SK-N-SH (cell line): Measurements from ENCODE around the gene TLDC2. TPM values are rescaled to one million over a fixed set of nuclear protein-coding genes. Genes with fewer than 3 reads are reported as not detected.

Experiments
- CTCF ChIA-PET: fragments of 300-600, 350-600 bp; formaldehyde crosslinking; extraction: SDS; loops from one replicate; lab custom pipeline; 2021; lab: Yijun Ruan, JAX
- POLR2A ChIA-PET: fragments of 350-600 bp; sonication (Branson Sonifier 250); formaldehyde crosslinking; extraction: SDS; loops from one replicate; lab custom pipeline; 2020; ENCODE audit warnings: antibody characterized with exemption, inconsistent platforms; lab: Yijun Ruan, JAX
- DNase-seq: peaks from one replicate; pipeline ENCODE4 v3.0.0; 2012
- H2AFZ ChIP-seq: fragments of 200-600 bp; sonication (generic); 2 replicates; pipeline ENCODE4 v1.8.1; 2016; ENCODE audit warnings: antibody characterized with exemption, mild to moderate bottlenecking, low read depth
- H3F3A ChIP-seq: fragments of 200-600 bp; sonication (generic); replicated peaks from 2 replicates; pipeline ENCODE3; 2016; ENCODE audit warnings: antibody characterized with exemption, mild to moderate bottlenecking; ENCODE audit not compliant: insufficient read depth
- H3K27ac ChIP-seq, 2 experiments: fragments of 200-500 bp in 1 of 2; fragments of 200-600 bp in 1 of 2; sonication (Bioruptor generic) in 1 of 2; sonication (generic), shearing (Covaris generic) in 1 of 2; 2 replicates each; pipeline versions ENCODE4 v1.5.1 to v1.6.1; 2014 to 2016; ENCODE audit warnings: low read depth in 2 of 2, inconsistent platforms in 1 of 2, low read length in 1 of 2, mild to moderate bottlenecking in 1 of 2, mixed read lengths in 1 of 2
- H3K27me3 ChIP-seq: fragments of 200-600 bp; sonication (generic), shearing (Covaris generic); 2 replicates; pipeline ENCODE4 v1.6.1; 2016; ENCODE audit warnings: mixed run types; ENCODE audit not compliant: insufficient read depth
- H3K36me3 ChIP-seq, 2 experiments: fragments of 200-500 bp in 1 of 2; fragments of 200-600 bp in 1 of 2; sonication (Bioruptor generic) in 1 of 2; sonication (generic) in 1 of 2; replicated peaks in 1 of 2; 2 replicates each; pipeline versions ENCODE3 to v1.5.1; 2014 to 2016; ENCODE audit warnings: low read length in 1 of 2, mild to moderate bottlenecking in 1 of 2; ENCODE audit not compliant: insufficient read depth in 2 of 2, control insufficient read depth in 1 of 2
- H3K4me1 ChIP-seq, 2 experiments: fragments of 200-500 bp in 1 of 2; fragments of 200-600 bp in 1 of 2; sonication (Bioruptor generic) in 1 of 2; sonication (generic), shearing (Covaris generic) in 1 of 2; 2 replicates each; pipeline versions ENCODE4 v1.5.1 to v1.6.1; 2014 to 2016; ENCODE audit warnings: low read depth in 1 of 2, low read length in 1 of 2, mixed run types in 1 of 2; ENCODE audit not compliant: insufficient read depth in 2 of 2, control insufficient read depth in 1 of 2
- H3K4me2 ChIP-seq: fragments of 200-600 bp; sonication (generic), shearing (Covaris generic); 2 replicates; pipeline ENCODE4 v1.6.1; 2017; ENCODE audit warnings: mixed run types
- H3K4me3 ChIP-seq, 2 experiments: fragments of 200-500 bp in 1 of 2; fragments of 200-600 bp in 1 of 2; sonication (Bioruptor generic) in 1 of 2; sonication (generic), shearing (Covaris generic) in 1 of 2; 2 replicates each; pipeline versions ENCODE4 v1.5.1 to v1.8.1; 2014 to 2016; ENCODE audit warnings: low read depth in 2 of 2, inconsistent platforms in 1 of 2, low read length in 1 of 2, mild to moderate bottlenecking in 1 of 2, mixed read lengths in 1 of 2, moderate library complexity in 1 of 2
- H3K79me2 ChIP-seq: fragments of 200-600 bp; sonication (generic); 2 replicates; pipeline ENCODE4 v1.8.1; 2017; ENCODE audit warnings: mild to moderate bottlenecking; ENCODE audit not compliant: insufficient read depth
- H3K9ac ChIP-seq: fragments of 200-600 bp; sonication (generic); 2 replicates; pipeline ENCODE4 v1.6.1; 2017; ENCODE audit warnings: mixed run types
- H3K9me2 ChIP-seq: fragments of 200-600 bp; sonication (generic); 2 replicates; pipeline ENCODE4 v1.6.1; 2017; ENCODE audit warnings: mixed run types
- H3K9me3 ChIP-seq: fragments of 200-600 bp; sonication (generic); 2 replicates; pipeline ENCODE4 v1.6.1; 2017; ENCODE audit warnings: mixed run types, mild to moderate bottlenecking, moderate library complexity
- H4K20me1 ChIP-seq: fragments of 200-600 bp; sonication (generic); 2 replicates; pipeline ENCODE4 v1.6.1; 2017; ENCODE audit warnings: mild to moderate bottlenecking, mixed run types; ENCODE audit not compliant: insufficient read depth
- EP300 ChIP-seq, 2 experiments: IDR thresholded peaks; 2 replicates each; pipeline versions ENCODE4 v1.4.0 to v1.6.1; 2012; ENCODE audit warnings: borderline replicate concordance in 1 of 2, low read depth in 1 of 2, low read length in 1 of 2
- FOXJ3 ChIP-seq: sonication (generic); formaldehyde crosslinking; IDR thresholded peaks from 2 replicates; pipeline ENCODE4 v1.5.1; 2020; ENCODE audit warnings: mild to moderate bottlenecking, missing genetic modification reagents
- GATA2 ChIP-seq: sonication (generic); formaldehyde crosslinking; IDR thresholded peaks from 2 replicates; pipeline ENCODE4 v1.5.0; 2020; ENCODE audit warnings: mild to moderate bottlenecking, missing genetic modification reagents
- POLR2AphosphoS5 ChIP-seq: IDR thresholded peaks from 2 replicates; pipeline ENCODE4 v1.6.1; 2012; ENCODE audit warnings: low read depth, low read length
- RCOR1 ChIP-seq: fragments of 150-350 bp; IDR thresholded peaks from 2 replicates; pipeline ENCODE4 v1.6.1; 2017; ENCODE audit warnings: antibody characterized with exemption, low read length
- RXRA ChIP-seq: IDR thresholded peaks from 2 replicates; pipeline ENCODE4 v1.4.0; 2012; ENCODE audit warnings: low read depth, mild to moderate bottlenecking, borderline replicate concordance
- TCF12 ChIP-seq: IDR thresholded peaks from 2 replicates; pipeline ENCODE4 v1.4.0; 2012
- TEAD4 ChIP-seq: IDR thresholded peaks from 2 replicates; pipeline ENCODE4 v1.4.0; 2012; ENCODE audit warnings: mild to moderate bottlenecking, borderline replicate concordance; ENCODE audit not compliant: insufficient read depth
- WGBS: methylation state at CpG from one replicate; pipeline ENCODE4 v1.1.6; 2017; ENCODE audit warnings: low lambda C conversion rate; 5-methylcytosine and 5-hydroxymethylcytosine counted together
- polyA plus RNA-seq, 3 experiments: library from polyadenylated mRNA; depleted of rRNA; stranded (reverse); fragments of >200 nt; gene quantifications; 2 replicates each; pipeline ENCODE4 v1.2.3, GENCODE V29; 2012
- TF ChIP-seq, protein P1 (sequence below): IDR thresholded peaks from 2 replicates; pipeline ENCODE4 v1.4.0; 2012; ENCODE audit warnings: low read depth, borderline replicate concordance
- TF ChIP-seq, protein P2 (sequence below): fragments of 150-350 bp; IDR thresholded peaks from 2 replicates; pipeline ENCODE4 v1.6.1; 2017; ENCODE audit warnings: antibody characterized with exemption, low read length, low read depth, borderline replicate concordance
- TF ChIP-seq, protein P3 (sequence below): fragments of 200-600 bp; sonication (generic); IDR thresholded peaks from 2 replicates; pipeline ENCODE4 v1.6.1; 2017; ENCODE audit warnings: antibody characterized with exemption, mild to moderate bottlenecking, moderate library complexity
- TF ChIP-seq, protein P4 (sequence below): IDR thresholded peaks from 2 replicates; pipeline ENCODE4 v1.4.0; 2012; ENCODE audit warnings: low read depth
- TF ChIP-seq, protein P5 (sequence below): IDR thresholded peaks from 2 replicates; pipeline ENCODE4; 2012
- TF ChIP-seq, protein P6 (sequence below): IDR thresholded peaks from 2 replicates; pipeline ENCODE4 v1.4.0; 2012; ENCODE audit warnings: low read depth, borderline replicate concordance

TLDC2 gene
- polyA plus RNA-seq, 1 of the 3 experiments (the other 2 are of a cell fraction): 0.02 TPM

DNA sequence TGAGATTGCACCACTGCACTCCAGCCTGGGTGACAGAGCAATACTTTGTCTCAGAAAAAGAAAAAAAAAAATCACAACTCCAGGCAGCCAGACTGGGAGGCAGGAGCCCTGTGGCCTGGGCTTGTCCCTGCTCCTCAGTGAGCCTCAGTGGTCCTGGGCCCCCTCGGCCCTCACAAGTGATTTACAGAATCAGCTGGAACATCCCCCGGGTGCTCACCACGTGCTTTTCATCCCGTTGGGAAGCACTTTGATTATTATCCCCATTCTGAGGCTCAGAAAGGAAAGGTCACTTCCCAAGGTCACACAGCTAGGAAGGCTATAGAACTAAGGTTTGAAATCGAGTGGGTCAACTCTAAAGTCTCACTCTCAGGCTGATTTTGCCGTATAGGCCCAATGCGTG lies 43.1 kb upstream of the TLDC2 start (continued):
- TF ChIP-seq, protein P1, sequence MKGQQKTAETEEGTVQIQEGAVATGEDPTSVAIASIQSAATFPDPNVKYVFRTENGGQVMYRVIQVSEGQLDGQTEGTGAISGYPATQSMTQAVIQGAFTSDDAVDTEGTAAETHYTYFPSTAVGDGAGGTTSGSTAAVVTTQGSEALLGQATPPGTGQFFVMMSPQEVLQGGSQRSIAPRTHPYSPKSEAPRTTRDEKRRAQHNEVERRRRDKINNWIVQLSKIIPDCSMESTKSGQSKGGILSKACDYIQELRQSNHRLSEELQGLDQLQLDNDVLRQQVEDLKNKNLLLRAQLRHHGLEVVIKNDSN: no peak
- TF ChIP-seq, protein P2, sequence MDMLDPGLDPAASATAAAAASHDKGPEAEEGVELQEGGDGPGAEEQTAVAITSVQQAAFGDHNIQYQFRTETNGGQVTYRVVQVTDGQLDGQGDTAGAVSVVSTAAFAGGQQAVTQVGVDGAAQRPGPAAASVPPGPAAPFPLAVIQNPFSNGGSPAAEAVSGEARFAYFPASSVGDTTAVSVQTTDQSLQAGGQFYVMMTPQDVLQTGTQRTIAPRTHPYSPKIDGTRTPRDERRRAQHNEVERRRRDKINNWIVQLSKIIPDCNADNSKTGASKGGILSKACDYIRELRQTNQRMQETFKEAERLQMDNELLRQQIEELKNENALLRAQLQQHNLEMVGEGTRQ: no peak
- TF ChIP-seq, protein P3, sequence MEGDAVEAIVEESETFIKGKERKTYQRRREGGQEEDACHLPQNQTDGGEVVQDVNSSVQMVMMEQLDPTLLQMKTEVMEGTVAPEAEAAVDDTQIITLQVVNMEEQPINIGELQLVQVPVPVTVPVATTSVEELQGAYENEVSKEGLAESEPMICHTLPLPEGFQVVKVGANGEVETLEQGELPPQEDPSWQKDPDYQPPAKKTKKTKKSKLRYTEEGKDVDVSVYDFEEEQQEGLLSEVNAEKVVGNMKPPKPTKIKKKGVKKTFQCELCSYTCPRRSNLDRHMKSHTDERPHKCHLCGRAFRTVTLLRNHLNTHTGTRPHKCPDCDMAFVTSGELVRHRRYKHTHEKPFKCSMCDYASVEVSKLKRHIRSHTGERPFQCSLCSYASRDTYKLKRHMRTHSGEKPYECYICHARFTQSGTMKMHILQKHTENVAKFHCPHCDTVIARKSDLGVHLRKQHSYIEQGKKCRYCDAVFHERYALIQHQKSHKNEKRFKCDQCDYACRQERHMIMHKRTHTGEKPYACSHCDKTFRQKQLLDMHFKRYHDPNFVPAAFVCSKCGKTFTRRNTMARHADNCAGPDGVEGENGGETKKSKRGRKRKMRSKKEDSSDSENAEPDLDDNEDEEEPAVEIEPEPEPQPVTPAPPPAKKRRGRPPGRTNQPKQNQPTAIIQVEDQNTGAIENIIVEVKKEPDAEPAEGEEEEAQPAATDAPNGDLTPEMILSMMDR: no peak

DNA sequence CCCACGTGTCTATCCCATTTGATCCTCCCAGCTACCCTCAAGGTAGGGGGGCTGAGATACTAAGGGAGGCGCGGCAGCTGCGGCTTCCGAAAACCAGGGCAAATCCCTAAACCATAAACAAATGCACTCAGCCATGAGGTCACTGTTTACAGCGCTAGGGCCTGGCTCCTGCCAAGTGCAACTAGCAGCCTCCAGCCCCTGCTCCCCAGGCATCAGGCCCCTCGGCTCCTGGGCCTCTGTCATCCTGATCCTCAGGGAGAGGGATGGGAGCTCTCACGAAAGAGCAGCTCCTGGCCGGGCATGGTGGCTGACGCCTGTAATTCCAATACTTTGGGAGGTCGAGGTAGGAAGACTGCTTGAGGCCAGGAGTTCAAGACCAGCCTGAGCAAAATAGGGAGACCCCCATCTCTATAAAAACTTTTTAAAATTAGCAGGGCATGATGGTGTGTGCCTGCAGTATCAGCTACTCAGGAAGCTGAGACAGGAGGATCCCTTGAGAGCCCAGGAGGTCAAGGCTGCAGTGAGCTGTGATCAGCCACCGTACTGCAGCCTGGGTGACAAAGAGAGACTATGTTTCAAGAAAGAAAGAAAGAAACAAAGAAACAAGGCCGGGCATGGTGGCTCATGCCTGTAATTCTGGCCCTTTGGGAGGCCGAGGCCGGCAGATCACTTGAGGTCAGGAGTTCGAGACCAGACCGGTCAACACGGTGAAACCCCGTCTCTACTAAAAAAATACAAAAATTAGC lies 42.5 kb upstream of the TLDC2 start:
- peaks cover 69% of the 10 kb centered on the region for H3K79me2 ChIP-seq
- no peak overlapping the region for H3K4me2 ChIP-seq
- H3K27me3 ChIP-seq: no peaks in the 10 kb centered on the region
- POLR2A ChIA-PET: interaction anchor here (0.6 to 2.2 kb wide), 2 partner anchors 8 to 471 kb away, joined by 3 to 7 read pairs; no protein-coding TSS in a partner anchor
- CTCF ChIA-PET: interaction anchor here (0.9 to 5.0 kb wide), 4 partner anchors 25 to 59 kb away, joined by 3 to 28 read pairs (median 6); partner anchors contain the start of gene DSN1
- WGBS: 91% methylated on average over 14 of the region's 19 CpGs
- no peak overlapping the region for H3K4me3 ChIP-seq
- H3K9ac ChIP-seq: no peak overlapping the region
- peaks cover 11% of the 10 kb centered on the region for H3F3A ChIP-seq
- peaks cover 7 to 23% of the 10 kb centered on the region in 2 experiments; a peak in 3 of 4 replicates for H3K4me1 ChIP-seq
- H3K9me3 ChIP-seq: no peaks in the 10 kb centered on the region
- H3K27ac ChIP-seq: no peak overlapping the region
- H3K9me2 ChIP-seq: no peaks in the 10 kb centered on the region
- H3K36me3 ChIP-seq: peaks cover 7 to 18% of the 10 kb centered on the region in 2 experiments
- no peak overlapping the region for H2AFZ ChIP-seq
- no peaks in the 10 kb centered on the region for H4K20me1 ChIP-seq
- DNase-seq: no peak
- TF ChIP-seq, protein P4, sequence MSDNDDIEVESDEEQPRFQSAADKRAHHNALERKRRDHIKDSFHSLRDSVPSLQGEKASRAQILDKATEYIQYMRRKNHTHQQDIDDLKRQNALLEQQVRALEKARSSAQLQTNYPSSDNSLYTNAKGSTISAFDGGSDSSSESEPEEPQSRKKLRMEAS: no peak
- TF ChIP-seq, protein P5, sequence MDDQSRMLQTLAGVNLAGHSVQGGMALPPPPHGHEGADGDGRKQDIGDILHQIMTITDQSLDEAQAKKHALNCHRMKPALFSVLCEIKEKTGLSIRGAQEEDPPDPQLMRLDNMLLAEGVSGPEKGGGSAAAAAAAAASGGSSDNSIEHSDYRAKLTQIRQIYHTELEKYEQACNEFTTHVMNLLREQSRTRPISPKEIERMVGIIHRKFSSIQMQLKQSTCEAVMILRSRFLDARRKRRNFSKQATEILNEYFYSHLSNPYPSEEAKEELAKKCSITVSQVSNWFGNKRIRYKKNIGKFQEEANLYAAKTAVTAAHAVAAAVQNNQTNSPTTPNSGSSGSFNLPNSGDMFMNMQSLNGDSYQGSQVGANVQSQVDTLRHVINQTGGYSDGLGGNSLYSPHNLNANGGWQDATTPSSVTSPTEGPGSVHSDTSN: no peak
- no peak for TF ChIP-seq TEAD4
- TF ChIP-seq RCOR1: no peak
- TF ChIP-seq, protein P2: no peak
- TF ChIP-seq RXRA: no peak
- TF ChIP-seq, protein P1: no peak
- TF ChIP-seq TCF12: no peak
- no peak for TF ChIP-seq GATA2 (CRISPR knock-in tag)
- TF ChIP-seq, protein P3: no peak
- no peak for TF ChIP-seq EP300 (IDR thresholded peaks at IDR 0.05; ENCODE audit: borderline replicate concordance in 1 of 2, low read depth in 1 of 2, low read length in 1 of 2)
- TF ChIP-seq, protein P6, sequence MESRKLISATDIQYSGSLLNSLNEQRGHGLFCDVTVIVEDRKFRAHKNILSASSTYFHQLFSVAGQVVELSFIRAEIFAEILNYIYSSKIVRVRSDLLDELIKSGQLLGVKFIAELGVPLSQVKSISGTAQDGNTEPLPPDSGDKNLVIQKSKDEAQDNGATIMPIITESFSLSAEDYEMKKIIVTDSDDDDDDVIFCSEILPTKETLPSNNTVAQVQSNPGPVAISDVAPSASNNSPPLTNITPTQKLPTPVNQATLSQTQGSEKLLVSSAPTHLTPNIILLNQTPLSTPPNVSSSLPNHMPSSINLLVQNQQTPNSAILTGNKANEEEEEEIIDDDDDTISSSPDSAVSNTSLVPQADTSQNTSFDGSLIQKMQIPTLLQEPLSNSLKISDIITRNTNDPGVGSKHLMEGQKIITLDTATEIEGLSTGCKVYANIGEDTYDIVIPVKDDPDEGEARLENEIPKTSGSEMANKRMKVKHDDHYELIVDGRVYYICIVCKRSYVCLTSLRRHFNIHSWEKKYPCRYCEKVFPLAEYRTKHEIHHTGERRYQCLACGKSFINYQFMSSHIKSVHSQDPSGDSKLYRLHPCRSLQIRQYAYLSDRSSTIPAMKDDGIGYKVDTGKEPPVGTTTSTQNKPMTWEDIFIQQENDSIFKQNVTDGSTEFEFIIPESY: no peak
- no peak for TF ChIP-seq FOXJ3 (CRISPR knock-in tag)
- TF ChIP-seq POLR2AphosphoS5: no peak
